ENCODE results near the gene SLIT3.
A peak's percentile ranks its signal among the peaks of the same experiment; 100 is the strongest.

SLIT3 gene

DNA sequence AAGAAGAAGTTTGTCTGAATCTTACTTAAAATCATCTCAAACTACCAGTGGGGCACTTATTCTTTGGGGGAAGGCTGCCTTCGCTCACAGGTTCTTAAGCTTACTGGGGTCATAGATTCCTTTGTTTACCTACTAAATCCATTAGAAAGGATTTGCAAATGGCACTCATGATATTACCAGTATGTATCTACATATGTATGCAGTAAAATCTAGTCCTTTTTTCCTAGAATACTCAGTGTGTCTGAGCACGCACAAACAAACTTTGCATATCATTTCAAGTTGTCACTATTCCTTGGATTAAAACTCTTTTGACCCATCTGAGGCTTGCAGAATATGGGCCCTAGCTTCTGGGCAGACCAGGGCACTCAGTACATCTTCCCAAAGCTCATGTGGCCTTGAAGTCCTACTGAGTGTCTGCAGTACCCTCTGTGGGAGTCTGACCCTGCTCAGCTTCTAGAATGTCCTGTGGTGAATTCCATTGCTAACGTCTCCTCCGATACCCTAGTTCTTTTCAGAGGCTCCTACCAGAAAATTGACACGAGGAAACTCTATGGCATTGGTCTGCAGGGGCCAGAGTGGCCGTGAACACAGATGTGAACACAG, 297.9 kb downstream of the SLIT3 start:
- TF ChIP-seq, protein P1, sequence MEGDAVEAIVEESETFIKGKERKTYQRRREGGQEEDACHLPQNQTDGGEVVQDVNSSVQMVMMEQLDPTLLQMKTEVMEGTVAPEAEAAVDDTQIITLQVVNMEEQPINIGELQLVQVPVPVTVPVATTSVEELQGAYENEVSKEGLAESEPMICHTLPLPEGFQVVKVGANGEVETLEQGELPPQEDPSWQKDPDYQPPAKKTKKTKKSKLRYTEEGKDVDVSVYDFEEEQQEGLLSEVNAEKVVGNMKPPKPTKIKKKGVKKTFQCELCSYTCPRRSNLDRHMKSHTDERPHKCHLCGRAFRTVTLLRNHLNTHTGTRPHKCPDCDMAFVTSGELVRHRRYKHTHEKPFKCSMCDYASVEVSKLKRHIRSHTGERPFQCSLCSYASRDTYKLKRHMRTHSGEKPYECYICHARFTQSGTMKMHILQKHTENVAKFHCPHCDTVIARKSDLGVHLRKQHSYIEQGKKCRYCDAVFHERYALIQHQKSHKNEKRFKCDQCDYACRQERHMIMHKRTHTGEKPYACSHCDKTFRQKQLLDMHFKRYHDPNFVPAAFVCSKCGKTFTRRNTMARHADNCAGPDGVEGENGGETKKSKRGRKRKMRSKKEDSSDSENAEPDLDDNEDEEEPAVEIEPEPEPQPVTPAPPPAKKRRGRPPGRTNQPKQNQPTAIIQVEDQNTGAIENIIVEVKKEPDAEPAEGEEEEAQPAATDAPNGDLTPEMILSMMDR (conservative IDR thresholded peaks at IDR 0.05; ENCODE audit: control insufficient read depth, insufficient read depth, low read depth, low read length) = no peak
- H3K4me3 ChIP-seq (ENCODE audit: control insufficient read depth, low read depth, low read length) = no peak overlapping the region
- no peak for DNase-seq (ENCODE audit: low read depth)

DNA sequence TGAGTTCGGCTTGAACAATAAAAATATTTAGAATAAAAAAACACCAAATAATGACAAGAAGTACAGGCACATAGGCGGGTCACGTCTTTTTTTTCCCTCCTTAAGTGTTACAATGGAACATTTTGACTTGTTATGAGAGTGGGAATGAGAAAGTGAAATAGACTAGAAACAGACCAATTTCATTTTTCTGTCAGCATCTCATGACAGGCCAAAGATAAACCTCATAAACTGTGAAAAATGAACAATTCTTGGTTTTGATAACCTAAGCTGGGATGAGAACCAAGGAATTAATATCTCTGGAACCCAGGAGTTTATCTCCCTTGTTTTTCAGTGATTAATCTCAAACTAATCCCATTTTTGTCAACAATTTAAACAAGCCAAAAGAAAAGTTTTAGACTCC, 299.5 kb downstream of the SLIT3 start:
- DNase-seq (ENCODE audit: low read depth) = no peak
- TF ChIP-seq, protein P1 (conservative IDR thresholded peaks at IDR 0.05; ENCODE audit: control insufficient read depth, insufficient read depth, low read depth, low read length) = no peak
- no peak overlapping the region for H3K4me3 ChIP-seq (ENCODE audit: control insufficient read depth, low read depth, low read length)

DNA sequence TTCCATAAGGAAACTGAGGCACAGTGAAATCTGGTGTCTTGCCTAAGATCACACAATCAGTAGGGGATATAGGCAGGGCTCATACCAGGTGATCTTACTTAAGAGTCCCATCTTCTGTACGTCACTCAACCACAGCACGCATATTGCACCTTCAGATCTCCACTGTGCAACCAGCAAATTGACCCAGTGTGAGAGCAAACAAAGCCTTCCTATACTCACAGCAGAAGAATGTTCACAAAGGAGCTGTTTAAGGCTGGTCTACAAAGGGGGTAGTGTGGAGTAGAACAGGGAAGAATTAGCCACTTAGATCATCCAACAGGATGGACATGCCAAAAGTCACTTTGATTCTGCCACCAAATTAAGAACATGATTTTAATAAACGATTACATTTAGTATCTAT, 305.9 kb downstream of the SLIT3 start:
- TF ChIP-seq, protein P1 (conservative IDR thresholded peaks at IDR 0.05; ENCODE audit: control insufficient read depth, insufficient read depth, low read depth, low read length) = no peak
- no peak for DNase-seq (ENCODE audit: low read depth)
- H3K4me3 ChIP-seq (ENCODE audit: control insufficient read depth, low read depth, low read length) = no peak overlapping the region

DNA sequence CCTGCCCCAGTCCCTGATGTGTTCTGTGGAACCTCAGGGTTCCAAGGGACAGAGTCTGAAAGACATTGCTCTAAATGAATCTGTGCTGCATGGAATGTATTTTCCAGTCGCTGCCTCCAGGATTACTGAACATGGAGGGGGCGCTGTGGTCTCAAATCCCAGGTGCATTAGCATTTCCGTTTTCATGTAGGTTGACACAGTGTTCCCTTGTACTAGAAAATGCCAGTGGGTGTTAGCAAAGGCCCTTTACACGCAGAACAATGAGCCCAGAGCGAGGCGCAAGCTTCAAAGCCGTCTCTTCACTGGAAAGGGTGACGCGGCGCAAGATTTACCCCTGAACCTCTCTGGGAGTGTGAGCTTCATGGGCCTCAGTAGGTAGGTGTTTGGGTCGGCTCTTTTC, 308.3 kb downstream of the SLIT3 start:
- no peak for DNase-seq (ENCODE audit: low read depth)

DNA sequence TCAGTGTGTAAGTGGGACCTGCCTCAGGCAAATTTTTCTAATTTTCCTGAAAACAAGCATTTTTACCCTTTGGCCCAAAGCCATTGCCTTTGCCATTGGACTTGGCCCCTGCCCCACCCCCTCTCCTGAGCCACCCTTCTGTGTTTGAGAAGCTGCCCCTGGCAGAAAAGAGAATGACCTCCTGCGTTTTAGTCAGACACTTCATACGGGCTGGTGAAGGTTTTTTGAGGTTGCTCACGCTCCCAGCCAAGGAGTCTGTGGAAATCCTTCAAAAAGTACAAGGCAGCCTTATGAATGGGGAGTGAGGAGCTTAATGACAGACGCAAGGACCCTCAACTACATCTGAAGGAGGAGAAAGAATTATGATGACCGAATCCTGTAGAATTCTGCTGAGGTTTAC, 308.9 kb downstream of the SLIT3 start:
- DNase-seq (ENCODE audit: low read depth) = peak; percentile 16

More for the DNA sequence above, 308.3 kb downstream of the SLIT3 start:
- no peak overlapping the region for H3K4me3 ChIP-seq (ENCODE audit: control insufficient read depth, low read depth, low read length)
- TF ChIP-seq, protein P1 (conservative IDR thresholded peaks at IDR 0.05; ENCODE audit: control insufficient read depth, insufficient read depth, low read depth, low read length) = peak; percentile 12

DNA sequence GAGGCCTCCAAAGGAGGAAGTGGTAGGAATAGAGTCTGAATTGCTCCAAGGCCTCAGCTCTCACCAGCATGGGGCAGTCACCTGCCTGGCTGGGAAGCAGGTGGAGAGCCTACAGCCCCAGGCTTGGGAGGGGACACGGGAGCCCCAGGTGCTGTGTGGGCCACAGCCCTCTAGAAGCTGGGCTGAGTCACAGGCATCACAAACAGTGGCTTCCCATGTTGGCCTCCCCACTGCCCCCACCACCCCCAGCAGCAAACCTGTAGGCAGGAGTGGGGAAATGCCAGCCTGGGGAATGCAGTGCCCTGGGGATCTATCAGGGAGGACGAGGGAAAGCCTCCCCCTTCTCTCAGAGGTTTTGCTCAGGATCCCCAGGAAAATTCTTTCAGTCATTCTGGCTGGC, 309.6 kb downstream of the SLIT3 start:
- H3K4me3 ChIP-seq (ENCODE audit: control insufficient read depth, low read depth, low read length) = no peak overlapping the region
- no peak for DNase-seq (ENCODE audit: low read depth)

More for the DNA sequence above, 308.9 kb downstream of the SLIT3 start:
- TF ChIP-seq, protein P1 (conservative IDR thresholded peaks at IDR 0.05; ENCODE audit: control insufficient read depth, insufficient read depth, low read depth, low read length) = no peak
- H3K4me3 ChIP-seq (ENCODE audit: control insufficient read depth, low read depth, low read length) = no peak overlapping the region

More for the DNA sequence above, 309.6 kb downstream of the SLIT3 start:
- TF ChIP-seq, protein P1 (conservative IDR thresholded peaks at IDR 0.05; ENCODE audit: control insufficient read depth, insufficient read depth, low read depth, low read length) = no peak
